K562 (cell line): ENCODE measurements around the gene COL6A2. TPM values are rescaled to one million over a fixed set of nuclear protein-coding genes. Genes with fewer than 3 reads are reported as not detected.
A peak's percentile ranks its signal among the peaks of the same experiment; 100 is the strongest.

Experiments
- ATAC-seq: fragments of 200-7000 bp; cut with Tn5 transposase; 3 replicates; pipeline ENCODE4 v1.9.1; 2020; ENCODE audit warnings: moderate library complexity
- BruUV-seq: library from RNA; stranded (reverse); fragments of 400-500 nt; replicated peaks from 2 replicates; lab custom pipeline; 2021; lab: Mats Ljungman, UMichigan
- CTCF ChIA-PET: fragments of 300-600 bp; formaldehyde crosslinking; extraction: SDS; loops from one replicate; lab custom pipeline; 2021; ENCODE audit warnings: low intra/inter-chr PET ratio; lab: Yijun Ruan, JAX
- POLR2A ChIA-PET: fragments of 300-600, 350-650 bp; sonication (Branson Sonifier 250); formaldehyde crosslinking; extraction: SDS; loops from one replicate; lab custom pipeline; 2021; ENCODE audit warnings: antibody characterized with exemption, inconsistent platforms; lab: Yijun Ruan, JAX
- DNase-seq, 4 experiments: peaks; one replicate each; pipeline versions ENCODE4 v3.0.0 to v3.0.0-alpha.2; 2011 to 2018; ENCODE audit warnings: low spot score in 3 of 4, mixed read lengths in 3 of 4; ENCODE audit errors: extremely low read depth in 1 of 4
- FAIRE-seq: peaks from 2 replicates; lab custom pipeline; 2011; peaks lifted over from hg19 to GRCh38; lab: Jason Lieb, UNC
- H2AFZ ChIP-seq: 2 replicates; pipeline ENCODE4 v1.6.0; 2011; ENCODE audit warnings: low read depth, low read length, control low read depth, inconsistent platforms
- H3K27ac ChIP-seq: fragments of 200-600 bp; 3 replicates; pipeline ENCODE4 v1.8.0; 2011; ENCODE audit warnings: low read depth, mild to moderate bottlenecking, control low read depth, inconsistent platforms, low read length, moderate library complexity, mixed read lengths; ENCODE audit errors: extremely low read depth
- H3K27me3 ChIP-seq, 2 experiments: fragments of 300-600 bp in 1 of 2; 2 replicates in 1 of 2; 3 replicates in 1 of 2; pipeline versions ENCODE4 v1.6.0 to v1.8.0; 2011; ENCODE audit warnings: inconsistent platforms in 2 of 2, low read length in 2 of 2, mild to moderate bottlenecking in 1 of 2, mixed read lengths in 1 of 2, moderate library complexity in 1 of 2; ENCODE audit not compliant: control insufficient read depth in 2 of 2, insufficient read depth in 2 of 2
- H3K36me3 ChIP-seq: fragments of 300-600 bp; 3 replicates; pipeline ENCODE4 v1.8.0; 2011; ENCODE audit warnings: mild to moderate bottlenecking, low read length, inconsistent platforms; ENCODE audit not compliant: control insufficient read depth, insufficient read depth
- H3K4me1 ChIP-seq, 2 experiments: fragments of 200-600 bp in 1 of 2; replicated peaks in 1 of 2; 2 replicates in 1 of 2; 3 replicates in 1 of 2; pipeline versions ENCODE4 v1.5.1 to v1.8.0; 2011; ENCODE audit warnings: inconsistent platforms in 2 of 2, low read length in 2 of 2, mild to moderate bottlenecking in 1 of 2, mixed read lengths in 1 of 2, moderate library complexity in 1 of 2; ENCODE audit not compliant: control insufficient read depth in 2 of 2, insufficient read depth in 2 of 2
- H3K4me2 ChIP-seq: 2 replicates; pipeline ENCODE4 v1.6.1; 2011; ENCODE audit warnings: low read length, control low read depth, inconsistent platforms, mixed read lengths; ENCODE audit not compliant: insufficient read depth
- H3K4me3 ChIP-seq: fragments of 200-600 bp; sonication (generic), shearing (Covaris generic); 2 replicates; pipeline ENCODE4 v1.5.1; 2016; ENCODE audit warnings: control low read depth, inconsistent platforms
- H3K79me2 ChIP-seq: fragments of 200-600 bp; 3 replicates; pipeline ENCODE4 v1.8.0; 2011; ENCODE audit warnings: low read length, inconsistent platforms; ENCODE audit not compliant: control insufficient read depth, insufficient read depth
- H3K9ac ChIP-seq, 2 experiments: 2 replicates each; pipeline versions ENCODE4 v1.6.0 to v1.6.1; 2011; ENCODE audit warnings: low read depth in 2 of 2, low read length in 2 of 2, control low read depth in 1 of 2, inconsistent platforms in 1 of 2, mild to moderate bottlenecking in 1 of 2, mixed read lengths in 1 of 2; ENCODE audit not compliant: insufficient read depth in 1 of 2
- H3K9me1 ChIP-seq: one replicate; pipeline ENCODE4 v1.6.0; 2011; ENCODE audit warnings: inconsistent platforms, mild to moderate bottlenecking, low read length, moderate library complexity; ENCODE audit not compliant: control insufficient read depth, insufficient read depth
- H3K9me3 ChIP-seq: replicated peaks from 2 replicates; pipeline ENCODE4 v1.5.1; 2011; ENCODE audit warnings: low read depth, low read length, inconsistent platforms; ENCODE audit not compliant: control insufficient read depth, insufficient read depth
- H4K20me1 ChIP-seq: replicated peaks from 2 replicates; pipeline ENCODE4 v1.6.1; 2011; ENCODE audit warnings: low read length, inconsistent platforms, mixed read lengths; ENCODE audit not compliant: control insufficient read depth, insufficient read depth
- MBD1 ChIP-seq: fragments of 250-450 bp; sonication (Bioruptor Pico); IDR thresholded peaks from 2 replicates; pipeline ENCODE4 v1.8.0; 2022; ENCODE audit warnings: inconsistent platforms
- POLR2G ChIP-seq: fragments of 200-400 bp; formaldehyde crosslinking; IDR thresholded peaks from 2 replicates; pipeline ENCODE4 v1.6.1; 2017; ENCODE audit warnings: low read depth, mild to moderate bottlenecking, antibody characterized with exemption, low read length, moderate library complexity
- ZBTB33 ChIP-seq: sonication (generic); formaldehyde crosslinking; IDR thresholded peaks from 2 replicates; pipeline ENCODE4 v1.8.1; 2023; ENCODE audit warnings: mild to moderate bottlenecking, missing genetic modification reagents
- WGBS: fragments of 100-300 bp; shearing (Covaris generic); methylation state at CpG from one replicate; pipeline ENCODE4 v1.1.6; 2016; ENCODE audit warnings: low coverage, mixed read lengths; ENCODE audit not compliant: insufficient coverage; ENCODE audit errors: missing lambda C conversion rate; 5-methylcytosine and 5-hydroxymethylcytosine counted together
- in situ Hi-C: fragments of 300-500 bp; cut with MboI; formaldehyde crosslinking; loops from 4 replicates; pipeline ENCODE4 v1.15.0; 2018; ENCODE audit warnings: inconsistent platforms, mixed read lengths
- intact Hi-C: fragments of 100-400 bp; cut with micrococcal nuclease; formaldehyde crosslinking; loops from 2 replicates; pipeline ENCODE4 v1.14.2; 2022
- polyA plus RNA-seq, 8 experiments: library from polyadenylated mRNA; depleted of rRNA in 4 of 8; stranded (reverse) in 5 of 8; unstranded in 3 of 8; fragments of >200 nt; fragmentation: Nextera tagmentation in 2 of 8; fragmentation: Illumina TruSeq in 1 of 8; extraction: Ambion mirVana in 2 of 8; extraction: Trizol in 1 of 8; gene quantifications; 2 replicates each; pipeline versions ENCODE4 v1.2.1 to v1.2.3, GENCODE V29; 2011 to 2014; ENCODE audit warnings: inconsistent platforms in 1 of 8, missing spikeins in 1 of 8
- total RNA-seq, 7 experiments: library from RNA; depleted of rRNA in 6 of 7; stranded (reverse); fragments of >200 nt in 6 of 7; fragmentation: Illumina TruSeq in 2 of 7; extraction: Trizol in 2 of 7; gene quantifications; 2 replicates each; pipeline versions ENCODE4 v1.2.1 to v1.2.3, GENCODE V29; 2011 to 2021; ENCODE audit warnings: low replicate concordance in 1 of 7

The COL6A2 gene
- total and polyA plus RNA-seq, 9 of the 15 experiments (the other 6 are each of a cell fraction or from before 2014, with no cell fraction given), result 0.07 to 1.1 (median 0.24) TPM; not detected in 3

DNA sequence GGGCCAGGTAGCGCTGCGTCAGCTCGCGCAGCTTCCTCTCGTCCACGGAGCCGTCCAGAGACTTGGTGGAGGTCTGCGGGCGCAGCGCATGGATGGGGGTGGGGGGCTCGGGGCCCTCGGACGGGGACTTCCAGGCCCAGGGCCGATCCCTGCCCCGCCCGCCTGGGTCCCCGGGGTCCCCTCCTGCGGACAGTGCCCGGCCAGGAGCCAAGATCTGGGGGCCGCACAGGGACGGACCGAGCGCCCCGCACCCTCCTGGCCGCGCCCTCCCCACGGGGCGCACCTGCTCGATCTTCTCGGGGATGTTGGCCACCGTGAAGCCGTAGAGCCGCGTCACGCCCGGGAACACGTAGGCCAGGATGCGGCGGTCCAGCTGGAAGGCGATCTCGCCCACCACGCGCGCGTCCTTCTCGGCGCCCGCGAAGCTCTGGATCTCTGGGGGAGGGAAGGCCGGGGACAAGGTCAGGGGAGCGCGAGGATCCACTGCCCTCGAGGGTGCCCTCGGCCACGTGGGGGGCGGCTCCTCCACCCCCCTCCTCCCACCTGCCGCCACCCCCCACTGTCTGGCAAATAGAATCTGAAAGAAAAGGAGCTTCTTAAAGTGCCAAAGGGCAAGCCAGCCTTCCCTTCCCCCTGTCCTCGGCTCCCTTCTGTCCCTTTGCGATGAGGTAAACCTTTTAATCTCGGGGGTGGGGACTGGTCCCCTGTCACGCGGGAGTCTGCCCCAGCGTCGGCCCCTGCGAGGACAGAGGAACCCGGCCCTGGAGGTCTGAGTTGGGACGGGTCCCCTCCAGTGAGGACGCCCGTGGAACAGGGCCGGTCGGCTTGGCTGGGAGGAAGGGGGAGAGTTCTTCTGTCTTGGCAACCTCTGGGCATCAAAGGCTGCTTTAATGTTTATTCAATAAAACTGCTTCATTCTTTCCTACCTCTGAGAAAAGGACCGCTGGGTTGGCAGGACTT, 64.0 kb downstream of the COL6A2 start:
- Histone ChIP-seq H3K4me2 (no peak overlapping the region), H3K27ac (no peak overlapping the region), H3K9me3 (peaks cover 15% of the 10 kb centered on the region), H2AFZ (no peak overlapping the region), H3K9ac (no peak overlapping the region), H4K20me1 (no peaks in the 10 kb centered on the region), H3K9me1 (no peaks in the 10 kb centered on the region), H3K36me3 (peaks cover 54% of the 10 kb centered on the region; the same call in 2 of the 3 replicates), H3K27me3 (no peaks in the 10 kb centered on the region), H3K4me3 (no peak overlapping the region), H3K4me1 (peaks cover 0 to 22% of the 10 kb centered on the region in 2 experiments; a peak in 2 of 5 replicates), H3K79me2 (peaks cover 11% of the 10 kb centered on the region; the same call in 1 of the 3 replicates)
- ATAC-seq, result no peak
- no peak for DNase-seq
- no TSS peak for BruUV-seq
- TF ChIP-seq POLR2G, result peak; percentile 31; the same call in 1 of the 2 replicates
- no peak for TF ChIP-seq MBD1 (CRISPR knock-in tag)
- TF ChIP-seq ZBTB33 (CRISPR knock-in tag), result peak; percentile 52; the same call in 1 of the 2 replicates
- in situ Hi-C loops (no loop called here), intact Hi-C loops (no loop called here)
- WGBS, result 95% methylated on average over 40 of the region's 72 CpGs
- no peak for FAIRE-seq
- ChIA-PET CTCF (interaction anchor here (0.5 kb wide), 1 partner anchor 90 kb away, joined by 4 read pairs; no protein-coding TSS in a partner anchor), POLR2A (interaction anchor here (0.6 kb wide), 1 partner anchor 12 kb away, joined by 3 read pairs; no protein-coding TSS in a partner anchor)
